ENCODE results near the gene CENPU. TPM values are rescaled to one million over a fixed set of nuclear protein-coding genes. Genes with fewer than 3 reads are reported as not detected.
"Not testable (repeated sequence)": the region's sequence is repeated elsewhere in the genome, so short reads cannot be mapped to it uniquely, and the experiment has no call there.

CENPU gene
- total and polyA plus RNA-seq, 8 donors = 0.60 to 2.9 (median 1.1) TPM

- 89 to 97% methylated on average over 4 of the region's 4 CpGs for WGBS, 2 donors
- Histone ChIP-seq H3K27ac (no peak overlapping the region), H3K36me3 (no peaks in the 10 kb centered on the region), H3K4me1 (peaks cover 9 to 25% (median 21%) of the 10 kb centered on the region in 3 donors), H3K4me3 (no peak overlapping the region), H3K27me3 (no peaks in the 10 kb centered on the region), H3K9me3 (no peaks in the 10 kb centered on the region)
- ATAC-seq = no peak
- TF ChIP-seq CTCF (IDR thresholded peaks at IDR 0.05) = no peak
- FAIRE-seq = no peak
- intact Hi-C loops (cut with DNase I) = loop anchor here in 2 of 3 donors (5.0 to 10.0 kb wide), 2 partner anchors 241 to 244 kb away; no protein-coding TSS in a partner anchor
- no peak for DNase-seq
Measured at GRCh38 chr4:184743650-184744049, 9.8 kb upstream of the CENPU start.

DNA sequence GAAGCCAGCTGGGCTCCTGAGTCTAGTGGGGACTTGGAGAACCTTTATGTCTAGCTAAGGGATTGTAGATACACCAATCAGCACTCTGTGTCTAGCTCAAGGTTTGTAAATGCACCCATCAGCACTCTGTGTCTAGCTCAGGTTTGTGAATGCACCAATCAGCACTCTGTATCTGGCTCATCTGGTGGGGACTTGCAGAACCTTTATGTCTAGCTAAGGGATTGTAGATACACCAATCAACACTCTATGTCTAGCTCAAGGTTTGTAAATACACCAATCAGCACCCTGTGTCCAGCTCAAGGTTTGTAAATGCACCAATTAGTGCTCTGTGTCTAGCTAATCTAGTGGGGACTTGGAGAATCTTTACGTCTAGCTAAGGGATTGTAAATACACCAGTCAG, 7.8 kb upstream of the CENPU start:
- intact Hi-C loops (cut with DNase I) = loop anchor here in 2 of 3 donors (5.0 to 10.0 kb wide), 2 partner anchors 243 to 246 kb away; no protein-coding TSS in a partner anchor
- 39 to 57% methylated on average over 1 of the region's 1 CpG for WGBS, 2 donors
- H3K9me3 ChIP-seq, FAIRE-seq, H3K27me3 ChIP-seq, H3K36me3 ChIP-seq, H3K4me3 ChIP-seq, H3K27ac ChIP-seq, DNase-seq, ATAC-seq, H3K4me1 ChIP-seq: not testable (repeated sequence)

DNA sequence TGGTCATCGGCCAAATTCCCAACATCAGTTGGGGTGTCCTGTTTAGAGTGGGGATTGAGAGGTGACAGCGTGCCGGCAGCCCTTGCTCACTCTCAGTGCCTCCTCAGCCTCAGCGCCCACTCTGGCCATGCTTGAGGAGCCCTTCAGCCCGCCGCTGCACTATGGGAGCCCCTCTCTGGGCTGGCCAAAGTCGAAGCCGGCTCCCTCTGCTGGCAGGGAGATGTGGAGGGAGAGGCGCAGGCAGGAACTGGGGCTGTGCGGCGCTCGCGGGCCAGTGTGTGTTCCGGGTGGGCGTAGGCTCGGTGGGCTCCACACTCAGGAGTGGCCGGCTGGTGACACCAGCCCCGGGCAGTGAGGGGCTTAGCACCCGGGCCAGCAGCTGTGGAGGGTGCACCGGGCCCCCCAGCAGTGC, 7.1 kb upstream of the CENPU start:
- FAIRE-seq = no peak
- H3K27me3 ChIP-seq = no peaks in the 10 kb centered on the region
- H3K9me3 ChIP-seq = no peaks in the 10 kb centered on the region
- intact Hi-C loops (cut with DNase I) = loop anchor here in 2 of 3 donors (5.0 to 10.0 kb wide), 2 partner anchors 244 to 246 kb away; no protein-coding TSS in a partner anchor
- no peak overlapping the region for H3K4me3 ChIP-seq
- no peak for DNase-seq
- no peak overlapping the region for H3K27ac ChIP-seq
- WGBS, 2 donors = 96 to 97% methylated on average over 20 of the region's 20 CpGs
- TF ChIP-seq CTCF (IDR thresholded peaks at IDR 0.05) = no peak
- peaks cover 0 to 2% (median 2%) of the 10 kb centered on the region in 3 donors for H3K4me1 ChIP-seq
- no peak for ATAC-seq
- H3K36me3 ChIP-seq = no peaks in the 10 kb centered on the region

DNA sequence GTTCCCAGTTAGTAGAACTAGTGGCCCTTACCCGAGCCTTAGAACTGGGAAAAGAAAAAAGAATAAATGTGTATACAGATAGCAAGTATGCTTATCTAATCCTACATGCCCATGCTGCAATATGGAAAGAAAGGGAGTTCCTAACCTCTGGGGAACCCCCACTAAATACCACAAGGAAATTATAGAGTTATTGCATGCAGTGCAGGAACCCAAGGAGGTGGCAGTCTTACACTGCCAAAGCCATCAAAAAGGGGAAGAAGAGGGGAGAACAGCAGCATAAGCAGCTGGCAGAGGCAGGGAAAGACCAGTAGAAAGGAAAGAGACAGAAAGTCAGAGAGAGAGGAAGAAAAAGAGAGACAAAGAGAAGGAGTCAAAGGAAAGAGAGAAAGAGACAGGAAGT, 5.7 kb upstream of the CENPU start:
- 44 to 53% methylated on average over 1 of the region's 1 CpG for WGBS, 2 donors
- ATAC-seq; intact Hi-C loops (cut with DNase I): not testable (repeated sequence)

GRCh38 chr4:184734758-184735157, 862 bp upstream of the CENPU start:
- no peak for DNase-seq
- peaks cover 0 to 5% (median 3%) of the 10 kb centered on the region in 3 donors for H3K4me1 ChIP-seq
- H3K9me3 ChIP-seq = no peaks in the 10 kb centered on the region
- H3K4me3 ChIP-seq = peak overlapping the region in 3 of 4 donors; percentile 15 to 90 (median 70)
- intact Hi-C loops (cut with DNase I) = no loop called here
- FAIRE-seq = no peak
- TF ChIP-seq CTCF (IDR thresholded peaks at IDR 0.05) = no peak
- no peaks in the 10 kb centered on the region for H3K27me3 ChIP-seq
- no peak for ATAC-seq
- peak overlapping the region in 3 of 4 donors; percentile 51 to 66 (median 66) for H3K27ac ChIP-seq
- WGBS, 2 donors = 28 to 30% methylated on average over 6 of the region's 6 CpGs
- no peaks in the 10 kb centered on the region for H3K36me3 ChIP-seq

More for the DNA sequence above, 5.7 kb upstream of the CENPU start:
- DNase-seq, H3K4me3 ChIP-seq, H3K36me3 ChIP-seq, H3K4me1 ChIP-seq, H3K27ac ChIP-seq, H3K9me3 ChIP-seq, FAIRE-seq, H3K27me3 ChIP-seq: not testable (repeated sequence)

DNA sequence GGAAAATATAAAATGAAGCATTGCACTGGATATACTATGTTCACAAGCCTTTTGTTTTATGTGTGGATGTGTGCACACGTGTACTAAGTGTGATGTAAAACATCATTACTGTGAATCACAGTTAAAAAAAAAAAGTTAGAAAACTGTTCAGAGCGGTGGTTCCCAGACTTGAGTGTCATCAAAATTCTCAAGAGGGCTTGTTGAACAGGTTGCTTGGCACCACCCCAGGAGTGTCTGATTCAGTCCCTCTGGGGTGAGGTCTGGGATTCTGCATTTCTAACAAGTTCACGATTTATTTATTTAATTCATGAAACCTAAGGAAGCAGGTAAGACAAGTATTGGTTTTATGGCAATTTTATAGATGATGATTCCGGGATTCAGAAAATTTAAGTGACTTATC, 1.8 kb downstream of the CENPU start:
- intact Hi-C loops (cut with DNase I) = no loop called here
- peaks cover 0 to 5% (median 3%) of the 10 kb centered on the region in 3 donors for H3K4me1 ChIP-seq
- no peaks in the 10 kb centered on the region for H3K9me3 ChIP-seq
- H3K36me3 ChIP-seq = no peaks in the 10 kb centered on the region
- no peak for TF ChIP-seq CTCF (IDR thresholded peaks at IDR 0.05)
- H3K27me3 ChIP-seq = no peaks in the 10 kb centered on the region
- DNase-seq (no peak), ATAC-seq (no peak), FAIRE-seq (no peak)
- 61 to 64% methylated on average over 4 of the region's 4 CpGs for WGBS, 2 donors
- H3K27ac ChIP-seq = no peak overlapping the region
- H3K4me3 ChIP-seq = no peak overlapping the region

Data from pancreas (tissue), 10 donors.